Endothelial cell of coronary artery (primary cell): ENCODE results near the gene KRTAP1-4. TPM values are rescaled to one million over a fixed set of nuclear protein-coding genes. Genes with fewer than 3 reads are reported as not detected.

Experiments used
- total RNA-seq: library from RNA; depleted of rRNA; stranded (reverse); fragments of >200 nt; gene quantifications from 2 replicates; pipeline ENCODE4 v1.2.3, GENCODE V29; 2014

KRTAP1-4 gene, protein sequence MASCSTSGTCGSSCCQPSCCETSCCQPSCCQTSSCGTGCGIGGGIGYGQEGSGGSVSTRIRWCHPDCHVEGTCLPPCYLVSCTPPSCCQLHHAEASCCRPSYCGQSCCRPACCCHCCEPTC
- total RNA-seq: not detected in 2 replicates

DNA sequence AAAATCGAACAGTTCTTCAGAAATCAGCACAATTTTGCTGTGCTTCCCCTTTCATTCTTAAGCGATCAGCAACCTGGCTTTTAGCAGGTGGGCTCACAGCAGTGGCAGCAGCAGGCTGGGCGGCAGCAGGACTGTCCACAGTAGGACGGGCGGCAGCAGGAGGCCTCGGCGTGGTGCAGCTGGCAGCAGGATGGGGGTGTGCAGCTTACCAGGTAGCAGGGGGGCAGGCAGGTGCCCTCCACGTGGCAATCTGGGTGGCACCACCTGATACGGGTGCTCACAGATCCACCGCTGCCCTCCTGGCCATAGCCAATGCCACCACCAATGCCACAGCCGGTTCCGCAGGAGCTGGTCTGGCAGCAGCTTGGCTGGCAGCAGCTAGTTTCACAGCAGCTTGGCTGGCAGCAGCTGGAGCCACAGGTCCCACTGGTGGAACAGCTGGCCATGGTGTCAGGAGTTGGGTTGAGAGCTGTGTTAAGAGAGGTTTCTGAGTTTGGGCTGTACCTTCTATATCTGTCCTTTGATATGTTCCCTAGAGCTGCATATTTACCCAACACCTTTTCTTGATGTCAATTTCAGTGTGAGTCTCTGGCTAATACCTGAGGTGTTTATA is at the start of gene KRTAP1-4:
KRTAP1-4 (minus strand) TSS at position 563 of the 613 bp plus-strand sequence; CDS start at position 446, 117 bp downstream.

DNA sequence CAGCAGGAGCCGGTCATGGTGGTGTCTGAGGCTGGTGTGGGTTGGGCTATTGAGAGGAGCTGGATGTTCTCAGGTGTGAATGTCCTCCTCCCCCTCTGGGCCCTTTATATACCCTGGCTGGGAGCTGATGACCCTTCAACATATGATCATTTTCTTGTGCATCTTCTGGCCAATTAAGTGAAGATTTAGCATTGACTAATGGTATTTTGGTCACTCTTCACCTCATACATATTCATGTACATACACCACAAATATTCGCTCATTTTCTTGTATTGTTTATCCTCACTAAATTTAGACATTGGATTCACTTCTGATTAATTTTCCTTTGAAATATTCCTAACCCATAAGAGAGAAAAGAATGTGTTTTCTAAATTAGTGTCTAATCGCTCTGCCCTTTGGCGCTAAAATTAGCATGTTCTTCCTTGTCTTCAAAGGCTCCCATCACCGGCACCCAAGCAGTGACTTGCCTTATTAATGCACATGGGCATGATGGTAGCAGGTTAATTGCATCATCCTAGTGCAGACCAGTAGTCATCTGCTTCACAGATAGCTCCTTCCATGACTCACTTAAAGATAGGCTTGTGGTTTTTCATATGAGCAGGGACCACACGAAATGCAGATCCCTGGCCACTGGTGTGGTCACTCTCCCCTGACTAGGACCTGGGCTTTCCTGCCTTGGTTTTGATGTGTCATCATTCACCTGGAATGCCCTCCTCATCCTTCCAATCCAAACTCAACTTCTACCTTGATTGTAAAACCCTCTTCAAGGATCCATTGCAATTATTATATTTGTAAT is 36.0 kb upstream of the KRTAP1-4 start, which contains the start of gene KRTAP2-4:
KRTAP2-4 (minus strand) TSS at position 51 of the 796 bp plus-strand sequence; CDS start at position 17, 34 bp downstream.

DNA sequence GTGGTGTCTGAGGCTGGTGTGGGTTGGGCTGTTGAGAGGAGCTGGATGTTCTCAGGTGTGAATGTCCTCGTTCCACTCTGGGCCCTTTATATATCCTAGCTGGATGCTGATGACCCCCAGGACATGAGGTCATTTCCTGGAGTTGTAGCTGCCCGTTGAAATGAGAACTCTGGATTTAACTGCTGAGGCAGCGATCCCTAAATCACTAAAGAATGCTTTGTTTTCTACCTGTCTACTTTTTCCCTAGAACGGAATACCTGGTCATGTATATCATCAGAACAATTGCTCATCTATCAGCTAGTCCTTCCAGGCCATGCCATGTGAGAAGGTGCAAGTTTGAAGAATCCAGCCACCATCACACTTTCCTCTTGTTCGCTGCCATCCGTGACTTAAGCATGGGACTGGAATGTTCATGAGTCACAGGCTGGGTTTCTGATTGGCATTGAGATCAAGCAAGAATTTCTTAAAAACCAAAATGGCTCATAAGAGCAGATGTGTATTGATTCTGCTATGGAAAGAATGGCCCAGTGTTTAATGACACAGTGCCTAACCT is 30.1 kb upstream of the KRTAP1-4 start, which contains the start of gene KRTAP2-3:
KRTAP2-3 (minus strand) TSS at position 63 of the 553 bp plus-strand sequence. CDS start 64 bp downstream, outside the sequence.

DNA sequence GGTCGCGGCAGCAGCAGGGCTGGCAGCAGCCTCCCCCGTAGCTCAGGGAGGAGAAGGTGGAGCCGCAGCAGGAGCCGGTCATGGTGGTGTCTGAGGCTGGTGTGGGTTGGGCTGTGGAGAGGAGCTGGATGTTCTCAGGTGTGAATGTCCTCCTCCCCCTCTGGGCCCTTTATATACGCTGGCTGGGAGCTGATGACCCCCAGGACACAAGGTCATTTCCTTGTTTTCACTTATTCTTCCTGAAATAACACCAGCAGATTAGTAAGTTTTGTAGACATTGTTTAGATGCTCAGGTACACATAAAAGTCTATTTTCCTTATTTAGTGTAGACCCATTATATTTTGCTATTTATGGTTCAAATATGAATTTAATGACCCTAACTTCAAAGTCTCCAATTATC is 25.1 kb upstream of the KRTAP1-4 start, which contains the start of gene KRTAP2-2:
KRTAP2-2 (minus strand) TSS at position 101 of the 400 bp plus-strand sequence; CDS start at position 82, 19 bp downstream.

DNA sequence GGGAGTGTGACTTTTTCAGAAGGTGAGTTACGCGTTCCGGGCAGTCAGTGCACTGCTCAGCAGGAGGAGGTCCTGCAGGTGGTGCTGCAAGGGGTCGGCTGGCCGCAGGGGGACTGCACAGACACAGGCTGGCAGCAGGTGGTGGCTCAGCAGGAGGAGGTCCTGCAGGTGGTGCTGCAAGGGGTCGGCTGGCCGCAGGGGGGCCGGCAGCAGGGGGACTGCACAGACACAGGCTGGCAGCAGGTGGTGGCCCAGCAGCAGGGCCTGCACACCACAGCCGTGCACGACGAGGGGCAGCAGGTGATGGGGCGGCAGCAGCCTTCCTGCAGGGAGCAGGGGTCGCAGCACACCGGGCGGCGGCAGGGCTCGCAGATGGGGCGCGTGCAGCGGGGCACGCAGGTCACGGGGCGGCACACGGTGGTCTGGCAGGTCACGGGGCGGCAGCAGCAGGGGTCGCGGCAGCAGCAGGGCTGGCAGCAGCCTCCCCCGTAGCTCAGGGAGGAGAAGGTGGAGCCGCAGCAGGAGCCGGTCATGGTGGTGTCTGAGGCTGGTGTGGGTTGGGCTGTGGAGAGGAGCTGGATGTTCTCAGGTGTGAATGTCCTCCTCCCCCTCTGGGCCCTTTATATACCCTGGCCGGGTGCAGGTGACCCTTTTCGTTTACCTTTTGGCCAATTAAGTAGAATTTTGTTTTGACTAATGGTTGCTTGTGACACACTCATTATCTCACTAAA is 16.9 kb upstream of the KRTAP1-4 start, which contains the start of gene KRTAP2-1:
KRTAP2-1 (minus strand) TSS at position 582 of the 731 bp plus-strand sequence; CDS start at position 533, 49 bp downstream.

DNA sequence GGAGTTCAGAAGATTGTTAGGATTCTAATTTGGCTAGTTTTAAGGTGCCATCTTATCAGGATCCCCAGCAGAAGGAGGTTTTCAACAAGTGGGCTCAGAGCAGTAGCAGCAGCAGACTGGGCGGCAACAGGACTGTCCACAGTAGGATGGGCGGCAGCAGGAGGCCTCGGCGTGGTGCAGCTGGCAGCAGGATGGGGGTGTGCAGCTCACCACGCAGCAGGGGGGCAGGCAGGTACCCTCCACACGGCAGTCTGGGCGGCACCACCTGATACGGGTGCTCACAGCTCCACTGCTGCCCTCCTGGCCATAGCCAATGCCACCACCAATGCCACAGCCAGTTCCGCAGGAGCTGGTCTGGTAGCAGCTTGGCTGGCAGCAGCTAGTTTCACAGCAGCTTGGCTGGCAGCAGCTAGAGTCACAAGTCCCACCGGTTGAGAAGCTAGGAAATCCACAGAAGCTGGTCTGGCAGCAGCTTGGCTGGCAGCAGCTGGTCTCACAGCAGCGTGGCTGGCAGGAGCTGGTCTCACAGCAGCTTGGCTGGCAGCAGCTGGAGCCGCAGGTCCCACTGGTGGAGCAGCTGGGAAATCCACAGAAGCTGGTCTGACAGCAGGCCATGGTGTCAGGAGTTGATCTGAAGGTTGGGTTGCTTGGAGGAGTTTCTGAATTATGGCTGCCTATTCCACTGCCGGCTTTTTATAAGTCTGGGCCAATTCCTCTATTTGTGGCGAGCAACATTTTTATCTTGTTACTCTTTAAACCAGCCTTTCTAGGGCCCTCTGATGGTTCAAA is 11.0 kb upstream of the KRTAP1-4 start, which contains the start of gene KRTAP1-1:
KRTAP1-1 (minus strand) TSS at position 668 of the 789 bp plus-strand sequence; CDS start at position 615, 53 bp downstream.

DNA sequence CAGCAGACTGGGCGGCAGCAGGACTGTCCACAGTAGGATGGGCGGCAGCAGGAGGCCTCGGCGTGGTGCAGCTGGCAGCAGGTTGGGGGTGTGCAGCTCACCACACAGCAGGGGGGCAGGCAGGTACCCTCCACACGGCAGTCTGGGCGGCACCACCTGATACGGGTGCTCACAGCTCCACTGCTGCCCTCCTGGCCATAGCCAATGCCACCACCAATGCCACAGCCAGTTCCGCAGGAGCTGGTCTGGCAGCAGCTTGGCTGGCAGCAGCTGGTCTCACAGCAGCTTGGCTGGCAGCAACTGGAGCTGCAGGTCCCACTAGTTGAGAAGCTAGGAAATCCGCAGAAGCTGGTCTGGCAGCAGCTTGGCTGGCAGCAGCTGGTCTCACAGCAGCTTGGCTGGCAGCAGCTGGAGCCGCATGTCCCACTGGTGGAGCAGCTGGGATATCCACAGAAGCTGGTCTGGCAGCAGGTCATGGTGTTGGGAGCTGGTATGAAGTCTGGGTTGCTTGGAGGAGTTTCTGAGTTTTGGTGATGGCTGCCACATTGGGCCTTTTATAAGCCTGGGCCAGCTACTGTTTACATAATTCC is 4.4 kb upstream of the KRTAP1-4 start, which contains the start of gene KRTAP1-3:
KRTAP1-3 (minus strand) TSS at position 529 of the 590 bp plus-strand sequence; CDS start at position 476, 53 bp downstream.

DNA sequence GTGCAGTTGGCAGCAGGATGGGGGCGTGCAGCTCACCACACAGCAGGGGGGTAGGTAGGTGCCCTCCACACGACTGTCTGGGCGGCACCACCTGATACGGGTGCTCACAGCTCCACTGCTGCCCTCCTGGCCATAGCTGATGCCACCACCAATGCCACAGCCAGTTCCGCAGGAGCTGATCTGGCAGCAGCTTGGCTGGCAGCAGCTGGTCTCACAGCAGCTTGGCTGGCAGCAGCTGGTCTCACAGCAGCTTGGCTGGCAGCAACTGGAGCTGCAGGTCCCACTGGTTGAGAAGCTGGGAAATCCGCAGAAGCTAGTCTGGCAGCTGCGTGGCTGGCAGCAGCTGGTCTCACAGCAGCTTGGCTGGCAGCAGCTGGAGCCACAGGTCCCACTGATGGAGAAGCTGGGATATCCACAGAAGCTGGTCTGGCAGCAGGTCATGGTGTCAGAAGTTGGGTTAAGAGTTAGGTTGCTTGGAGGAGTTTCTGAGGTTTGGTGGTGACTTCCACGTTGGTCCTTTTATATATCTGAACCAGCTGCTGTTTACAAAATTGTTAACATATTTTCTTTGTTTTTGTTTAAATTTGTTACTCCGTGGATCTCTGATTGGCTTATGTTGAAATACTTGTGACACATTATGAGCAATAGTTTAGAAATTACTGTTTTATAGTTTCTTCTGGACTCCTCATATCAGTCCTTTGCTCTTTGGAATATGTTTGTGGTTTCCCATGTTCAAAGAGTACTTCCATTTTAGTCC is 3.1 kb downstream of the KRTAP1-4 start, which contains the start of gene KRTAP1-5:
KRTAP1-5 (minus strand) TSS at position 494 of the 757 bp plus-strand sequence; CDS start at position 441, 53 bp downstream.

DNA sequence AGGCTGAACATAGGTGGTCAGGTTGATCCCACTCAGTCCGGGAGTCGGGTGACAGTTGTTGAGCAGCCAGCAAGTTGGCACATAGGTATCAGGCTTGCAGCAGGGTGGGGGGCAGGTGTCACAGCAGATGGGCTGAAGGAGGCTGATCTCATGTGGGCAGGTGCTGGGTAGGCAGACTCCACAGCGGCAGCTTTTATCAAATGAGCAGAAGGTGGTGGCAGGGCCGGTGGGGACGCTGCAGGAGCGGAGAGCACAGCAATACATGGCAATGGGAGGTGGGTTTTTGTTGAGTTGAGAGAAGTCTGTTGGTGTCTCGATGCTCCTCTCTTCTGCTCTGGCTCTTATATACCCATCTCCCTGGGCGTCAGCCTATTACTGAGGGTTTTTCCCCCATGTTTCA is 21.2 kb downstream of the KRTAP1-4 start, which contains the start of gene KRTAP3-1:
KRTAP3-1 (minus strand) TSS at position 318 of the 400 bp plus-strand sequence; CDS start at position 264, 54 bp downstream.

DNA sequence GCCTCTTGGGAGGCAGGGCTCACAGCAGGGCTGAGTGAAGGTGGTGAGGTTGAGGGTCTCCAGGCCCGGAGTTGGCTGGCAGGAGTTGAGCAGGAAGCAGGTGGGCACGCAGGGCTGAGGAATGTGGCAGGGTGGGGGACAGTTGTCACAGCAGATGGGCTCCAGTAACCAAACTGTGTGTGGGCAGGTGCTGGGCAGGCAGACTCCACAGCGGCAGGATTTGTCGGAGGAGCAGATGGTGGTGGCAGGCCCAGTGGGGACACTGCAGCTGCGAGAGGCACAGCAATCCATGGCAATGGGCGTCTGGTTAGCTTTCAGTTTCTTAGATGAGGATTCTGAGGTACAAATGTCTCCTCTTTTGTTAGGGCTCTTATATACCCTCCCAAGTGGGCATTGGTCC is 30.4 kb downstream of the KRTAP1-4 start, which contains the start of gene KRTAP3-2:
KRTAP3-2 (minus strand) TSS at position 344 of the 400 bp plus-strand sequence; CDS start at position 291, 53 bp downstream.

DNA sequence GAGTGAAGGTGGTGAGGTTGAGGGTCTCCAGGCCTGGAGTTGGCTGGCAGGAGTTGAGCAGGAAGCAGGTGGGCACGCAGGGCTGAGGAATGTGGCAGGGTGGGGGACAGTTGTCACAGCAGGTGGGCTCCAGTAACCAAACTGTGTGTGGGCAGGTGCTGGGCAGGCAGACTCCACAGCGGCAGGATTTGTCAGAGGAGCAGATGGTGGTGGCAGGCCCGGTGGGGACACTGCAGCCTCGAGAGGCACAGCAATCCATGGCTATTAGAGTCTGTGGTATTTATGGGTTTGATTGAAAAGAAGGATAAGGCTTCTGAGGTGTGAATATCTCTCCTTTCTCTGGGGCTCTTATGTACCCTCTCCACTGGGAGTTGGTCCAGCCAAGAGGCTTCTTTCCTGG is 36.2 kb downstream of the KRTAP1-4 start, which contains the start of gene KRTAP3-3:
KRTAP3-3 (minus strand) TSS at position 326 of the 400 bp plus-strand sequence; CDS start at position 259, 67 bp downstream.

DNA sequence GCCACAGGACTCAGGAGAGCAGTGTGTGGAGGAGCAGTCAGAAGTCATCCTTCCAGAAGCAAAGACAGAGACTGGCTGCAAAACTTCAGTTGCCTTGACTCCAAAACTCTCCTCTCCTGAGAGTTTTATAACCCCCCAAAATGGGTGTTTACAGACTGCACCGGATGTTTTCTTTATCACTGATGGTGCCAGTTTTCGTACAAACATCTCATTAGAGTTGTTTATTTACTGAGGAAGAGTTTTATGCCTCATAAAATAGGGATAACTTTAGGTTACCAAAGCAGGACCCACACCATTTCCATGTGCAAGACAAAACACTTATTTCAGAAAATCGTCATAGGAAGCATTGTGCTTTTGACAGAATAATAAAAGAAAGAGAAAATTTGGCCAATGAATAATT is 45.8 kb downstream of the KRTAP1-4 start, which contains the start of gene KRT40:
KRT40 (minus strand) TSS at position 101 of the 400 bp plus-strand sequence; CDS start at position 48, 53 bp downstream.

Other genes starting within 250 kb of the KRTAP1-4 start
- gene KRT27, start 247.6 kb downstream of the KRTAP1-4 start, total RNA-seq: not detected in 2 replicates
- not detected in 2 replicates for gene KRT28, start 230.2 kb downstream of the KRTAP1-4 start, total RNA-seq
- 2.7 and 4.0 TPM in 2 replicates for gene KRT10, start 207.6 kb downstream of the KRTAP1-4 start, total RNA-seq
- not detected in 2 replicates for gene KRT12, start 163.0 kb downstream of the KRTAP1-4 start, total RNA-seq
- not detected in 2 replicates for gene KRT20, start 145.0 kb downstream of the KRTAP1-4 start, total RNA-seq
- not detected in 2 replicates for gene KRT23, start 92.5 kb downstream of the KRTAP1-4 start, total RNA-seq
- not detected in 2 replicates for gene KRT39, start 63.2 kb downstream of the KRTAP1-4 start, total RNA-seq
- not detected in 2 replicates for gene KRT40, start 45.9 kb downstream of the KRTAP1-4 start, total RNA-seq
- not detected in 2 replicates for gene KRTAP3-3, start 36.0 kb downstream of the KRTAP1-4 start, total RNA-seq
- not detected in 2 replicates for gene KRTAP3-2, start 30.3 kb downstream of the KRTAP1-4 start, total RNA-seq
- gene KRTAP3-1, start 21.1 kb downstream of the KRTAP1-4 start, total RNA-seq: not detected in 2 replicates
- gene KRTAP1-5, start 3.0 kb downstream of the KRTAP1-4 start, total RNA-seq: not detected in 2 replicates
- not detected in 2 replicates for gene KRTAP1-3, start 4.7 kb upstream of the KRTAP1-4 start, total RNA-seq
- gene KRTAP1-1, start 11.3 kb upstream of the KRTAP1-4 start, total RNA-seq: not detected in 2 replicates
- not detected in 2 replicates for gene KRTAP2-1, start 17.1 kb upstream of the KRTAP1-4 start, total RNA-seq
- not detected in 2 replicates for gene KRTAP2-2, start 25.0 kb upstream of the KRTAP1-4 start, total RNA-seq
- gene KRTAP2-3, start 29.9 kb upstream of the KRTAP1-4 start, total RNA-seq: not detected in 2 replicates
- not detected in 2 replicates for gene KRTAP2-4, start 35.7 kb upstream of the KRTAP1-4 start, total RNA-seq
- gene KRTAP4-7, start 54.0 kb upstream of the KRTAP1-4 start, total RNA-seq: not detected in 2 replicates
- gene KRTAP4-8, start 67.9 kb upstream of the KRTAP1-4 start, total RNA-seq: not detected in 2 replicates
- gene KRTAP4-16, start 72.0 kb upstream of the KRTAP1-4 start, total RNA-seq: not detected in 2 replicates
- not detected in 2 replicates for gene KRTAP4-9, start 75.2 kb upstream of the KRTAP1-4 start, total RNA-seq
- gene KRTAP4-11, start 88.2 kb upstream of the KRTAP1-4 start, total RNA-seq: not detected in 2 replicates
- not detected in 2 replicates for gene KRTAP4-12, start 94.0 kb upstream of the KRTAP1-4 start, total RNA-seq
- gene KRTAP4-6, start 110.3 kb upstream of the KRTAP1-4 start, total RNA-seq: not detected in 2 replicates
- not detected in 2 replicates for gene KRTAP4-5, start 119.6 kb upstream of the KRTAP1-4 start, total RNA-seq
- not detected in 2 replicates for gene KRTAP4-4, start 130.6 kb upstream of the KRTAP1-4 start, total RNA-seq
- gene KRTAP4-3, start 138.0 kb upstream of the KRTAP1-4 start, total RNA-seq: not detected in 2 replicates
- gene KRTAP4-2, start 148.0 kb upstream of the KRTAP1-4 start, total RNA-seq: not detected in 2 replicates
- gene KRTAP4-1, start 154.7 kb upstream of the KRTAP1-4 start, total RNA-seq: not detected in 2 replicates
- gene KRTAP9-1, start 159.7 kb upstream of the KRTAP1-4 start, total RNA-seq: not detected in 2 replicates
- not detected in 2 replicates for gene KRTAP9-2, start 196.5 kb upstream of the KRTAP1-4 start, total RNA-seq
- not detected in 2 replicates for gene KRTAP9-3, start 202.3 kb upstream of the KRTAP1-4 start, total RNA-seq
- not detected in 2 replicates for gene KRTAP9-8, start 207.8 kb upstream of the KRTAP1-4 start, total RNA-seq
- not detected in 2 replicates for gene KRTAP9-4, start 219.5 kb upstream of the KRTAP1-4 start, total RNA-seq
- gene KRTAP9-9, start 225.2 kb upstream of the KRTAP1-4 start, total RNA-seq: not detected in 2 replicates
- gene KRTAP9-6, start 235.2 kb upstream of the KRTAP1-4 start, total RNA-seq: not detected in 2 replicates
- not detected in 2 replicates for gene KRTAP9-7, start 245.5 kb upstream of the KRTAP1-4 start, total RNA-seq